ENCODE data around the gene AFG1L.
A peak's percentile ranks its signal among the peaks of the same experiment; 100 is the strongest.
"Not testable (repeated sequence)": the region's sequence is repeated elsewhere in the genome, so short reads cannot be mapped to it uniquely, and the experiment has no call there.

Gene AFG1L

DNA sequence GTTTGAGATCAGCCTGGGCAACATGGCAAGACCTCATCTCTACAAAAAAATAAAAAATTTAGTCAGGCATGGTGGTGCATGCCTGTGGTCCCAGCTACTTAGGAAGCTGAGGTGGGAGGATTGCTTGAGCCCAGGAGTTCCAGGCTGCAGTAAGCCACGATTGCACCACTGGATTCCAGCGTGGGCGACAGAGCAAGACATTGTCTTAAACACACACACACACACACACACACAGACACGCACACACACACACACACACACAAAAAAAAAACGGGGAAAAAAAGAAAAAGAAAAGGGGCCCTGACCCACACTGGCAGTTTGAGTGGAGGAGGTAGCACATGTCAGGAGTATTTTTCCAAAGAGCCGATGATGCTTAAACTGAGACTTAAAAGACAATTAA, 122.2 kb downstream of the AFG1L start:
- DNase-seq, result peak; percentile 14

DNA sequence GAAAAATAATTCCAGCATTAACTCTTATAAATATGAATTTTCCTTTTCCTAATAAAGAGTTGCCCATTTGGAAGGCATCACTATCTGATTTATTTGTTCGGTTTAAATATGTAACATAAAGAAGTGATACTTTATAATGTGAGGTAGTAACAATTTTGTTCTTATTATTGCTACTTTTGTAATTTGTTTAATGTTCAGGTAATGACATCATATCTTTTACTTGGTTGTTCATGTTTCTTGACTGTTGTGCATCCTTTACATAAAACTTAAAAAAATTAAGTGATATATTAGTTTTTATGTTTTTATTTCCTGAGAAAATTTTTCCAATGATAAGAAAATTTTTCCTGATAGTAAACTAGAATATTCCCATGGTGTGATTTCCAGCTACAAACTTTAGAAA, 124.6 kb downstream of the AFG1L start:
- DNase-seq, result no peak

DNA sequence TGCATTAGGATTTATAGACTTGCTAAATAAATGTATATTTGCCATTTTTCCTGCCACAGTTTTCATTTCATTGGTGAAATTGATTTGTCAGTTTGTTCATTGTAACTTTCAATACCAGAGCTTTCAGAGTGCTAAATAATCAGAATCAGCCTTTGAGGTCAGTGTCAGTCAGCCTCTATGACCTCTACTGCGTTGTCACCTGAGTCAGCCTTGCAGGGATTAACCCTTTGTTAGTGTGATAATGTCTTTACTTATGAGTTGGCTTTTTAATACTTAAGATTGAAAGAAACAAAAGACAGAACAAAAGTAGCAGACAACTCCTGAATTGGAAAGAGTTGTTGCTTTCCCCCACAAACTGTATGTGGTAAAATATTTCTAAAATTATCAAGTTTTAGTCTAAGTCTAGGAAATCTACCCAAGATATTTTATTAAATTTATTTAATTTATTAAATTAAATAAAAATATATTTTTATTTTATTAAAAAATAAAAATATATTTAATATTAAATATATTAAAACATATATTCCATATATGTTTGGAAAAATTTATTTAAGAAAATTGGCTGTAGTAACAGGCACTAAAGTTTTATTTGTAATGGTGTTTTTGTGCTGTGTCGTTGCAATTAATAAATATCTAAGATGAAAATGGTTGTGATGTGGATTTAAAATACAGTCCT, 125.2 kb downstream of the AFG1L start:
- DNase-seq, result no peak

DNA sequence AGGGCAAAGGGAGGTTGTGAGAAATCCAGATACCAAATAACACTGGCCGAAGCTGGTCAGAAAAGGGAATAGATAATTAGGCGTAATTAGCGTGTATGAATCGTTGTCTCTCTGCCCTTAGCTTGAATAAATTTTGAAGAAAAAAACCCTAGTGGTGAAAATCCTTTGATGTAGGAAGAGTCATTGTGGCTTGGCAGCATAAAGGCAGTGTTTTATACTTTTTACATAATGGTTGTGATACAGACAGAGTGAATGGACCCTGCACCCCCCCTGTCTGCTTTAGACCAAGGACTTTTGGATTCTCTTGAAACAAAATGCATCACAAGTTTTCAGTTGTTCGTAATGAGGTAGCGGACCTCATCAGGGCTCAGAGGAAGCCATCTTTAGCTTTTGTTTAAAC, 126.5 kb downstream of the AFG1L start:
- DNase-seq, result no peak

DNA sequence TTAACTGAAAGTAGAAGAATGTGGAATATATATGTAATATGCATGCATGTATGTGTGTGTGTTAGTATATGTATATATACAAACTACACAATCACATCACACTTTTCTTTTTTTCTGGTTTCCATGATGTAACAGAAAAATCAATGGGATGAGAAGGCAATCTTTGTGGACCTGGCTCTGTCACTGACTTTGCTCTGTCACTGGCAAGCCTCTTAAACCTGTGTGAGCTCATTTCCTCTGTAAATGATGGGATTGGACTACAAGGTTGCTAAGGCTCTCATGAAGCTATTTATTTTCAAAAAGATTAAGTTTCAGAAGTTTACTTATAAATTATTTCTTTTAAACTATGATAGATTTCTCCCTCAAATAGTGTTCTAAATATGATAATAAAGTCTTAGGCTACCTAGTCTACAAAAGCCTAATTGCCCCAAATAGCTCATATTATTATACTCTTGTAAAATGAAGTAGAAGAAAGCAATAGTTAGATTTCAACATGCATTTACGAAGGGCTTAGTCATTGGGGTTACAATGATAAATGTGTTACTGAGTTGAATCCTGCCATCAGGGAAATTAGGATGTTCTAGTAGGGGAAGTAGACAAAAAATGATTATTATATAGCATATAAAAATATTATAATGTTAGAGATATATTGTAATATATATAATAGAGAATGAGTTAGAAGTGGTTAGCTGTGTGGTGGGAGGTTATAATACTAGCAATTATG, 129.3 kb downstream of the AFG1L start:
- no peak for DNase-seq

DNA sequence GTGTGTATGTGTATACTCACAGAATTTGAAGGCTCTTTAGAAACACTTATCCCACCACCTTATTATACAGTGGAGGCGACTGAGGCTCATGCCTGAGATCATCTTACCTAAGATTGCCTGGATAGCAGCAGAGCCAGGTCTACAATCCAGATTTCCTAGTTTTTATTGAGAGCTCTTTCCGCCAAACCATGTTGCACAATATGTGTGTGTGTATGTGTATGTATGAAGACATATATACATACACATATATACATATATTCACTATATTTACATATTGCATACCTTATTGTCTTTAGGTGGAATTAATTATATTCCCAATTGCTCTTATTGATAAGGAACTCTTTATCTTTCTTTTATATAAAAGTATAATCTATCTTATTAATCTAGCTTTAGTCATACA, 130.6 kb downstream of the AFG1L start:
- no peak for DNase-seq

DNA sequence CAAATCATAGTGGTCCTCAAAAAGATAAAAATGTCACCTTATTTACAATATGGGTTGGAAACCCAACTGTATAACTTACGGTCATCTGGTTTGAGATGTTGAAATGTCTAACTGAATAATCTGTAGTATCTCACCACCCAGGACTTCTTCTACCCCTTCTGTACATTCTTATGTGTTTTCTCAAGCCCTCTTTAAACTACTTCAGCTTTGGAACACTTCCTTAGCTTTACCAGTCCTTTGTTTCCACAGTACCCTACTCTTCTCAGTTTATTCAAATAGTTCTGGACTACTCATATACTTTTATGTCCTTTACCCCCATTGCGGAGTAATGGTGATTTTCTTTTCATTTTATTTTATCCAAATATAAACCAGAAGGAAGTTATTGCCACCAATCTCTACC, 137.3 kb downstream of the AFG1L start:
- DNase-seq, result no peak

DNA sequence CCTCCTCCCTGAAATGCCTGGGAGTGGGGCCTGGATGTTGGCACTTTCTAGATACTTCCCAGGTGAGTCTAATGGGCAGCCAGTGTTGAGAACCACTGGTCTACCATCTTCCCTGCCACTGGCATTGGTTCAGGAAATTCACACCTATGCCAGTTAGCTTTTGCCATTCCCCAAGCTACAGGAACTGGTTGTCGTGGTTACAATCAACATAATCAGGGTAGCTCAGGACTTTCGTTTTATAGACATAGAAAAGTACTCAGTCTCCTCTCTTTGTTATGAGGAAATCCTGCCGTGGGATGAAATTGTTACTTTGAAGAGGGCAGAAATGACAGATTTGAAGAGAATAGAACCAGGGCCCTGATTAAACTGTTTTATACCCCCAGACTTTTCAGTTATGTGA, 137.9 kb downstream of the AFG1L start:
- no peak for DNase-seq

DNA sequence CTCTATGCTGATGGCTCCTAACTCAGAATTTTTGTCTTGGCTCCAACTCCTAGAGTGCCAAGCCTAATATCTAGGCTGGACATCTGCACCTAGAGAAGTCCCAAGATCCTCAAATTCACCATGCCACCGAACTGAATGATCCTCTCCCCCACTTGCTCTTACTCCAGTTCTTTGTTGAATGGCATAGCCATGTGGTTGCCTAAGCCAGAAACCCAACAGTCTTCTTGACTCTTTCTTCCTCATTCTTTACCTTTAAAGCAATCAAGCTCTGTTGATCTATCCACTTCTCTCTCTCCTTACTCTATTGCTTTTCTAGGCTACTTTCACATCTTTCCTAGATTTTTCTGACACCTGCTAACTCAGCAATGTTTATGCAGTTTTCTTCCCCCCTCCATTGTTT, 139.4 kb downstream of the AFG1L start:
- no peak for DNase-seq

DNA sequence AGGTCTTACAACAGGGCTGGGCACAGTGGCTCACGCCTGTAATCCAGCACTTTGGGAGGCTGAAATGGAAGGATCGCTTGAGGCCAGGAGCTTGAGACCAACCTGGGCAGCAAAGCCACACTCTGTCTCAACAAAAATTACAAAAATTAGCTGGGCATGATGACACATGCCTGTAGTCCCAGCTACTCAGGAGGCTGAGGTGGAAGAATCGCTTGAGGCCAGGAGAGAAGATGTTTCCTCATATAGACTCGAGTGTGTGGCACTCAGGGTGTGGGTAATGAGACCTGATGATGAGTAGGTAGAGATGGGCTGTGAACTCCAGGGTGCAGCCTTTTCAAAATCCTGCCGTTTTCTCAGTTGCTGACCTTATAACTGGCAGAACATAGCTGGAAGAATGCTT, 140.5 kb downstream of the AFG1L start:
- no peak for DNase-seq

DNA sequence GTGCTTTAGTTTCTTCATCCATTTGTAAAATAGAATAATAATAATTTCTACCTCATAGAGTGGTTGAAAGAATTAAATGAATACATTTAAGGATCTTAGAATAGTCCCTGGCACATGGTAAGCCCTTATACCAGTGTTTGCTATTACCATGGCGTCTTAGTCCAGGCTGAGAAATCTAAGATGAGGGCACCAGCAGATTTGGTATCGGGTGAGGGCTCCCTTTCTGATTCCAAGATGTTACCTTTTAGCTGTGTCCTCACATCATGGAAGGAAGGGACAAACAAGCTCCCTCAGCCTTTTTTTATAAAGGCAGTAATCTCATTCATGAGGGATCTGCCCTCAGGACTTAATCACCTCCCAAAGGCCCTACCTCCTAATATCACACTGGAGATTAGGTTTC, 141.9 kb downstream of the AFG1L start:
- DNase-seq, result no peak

DNA sequence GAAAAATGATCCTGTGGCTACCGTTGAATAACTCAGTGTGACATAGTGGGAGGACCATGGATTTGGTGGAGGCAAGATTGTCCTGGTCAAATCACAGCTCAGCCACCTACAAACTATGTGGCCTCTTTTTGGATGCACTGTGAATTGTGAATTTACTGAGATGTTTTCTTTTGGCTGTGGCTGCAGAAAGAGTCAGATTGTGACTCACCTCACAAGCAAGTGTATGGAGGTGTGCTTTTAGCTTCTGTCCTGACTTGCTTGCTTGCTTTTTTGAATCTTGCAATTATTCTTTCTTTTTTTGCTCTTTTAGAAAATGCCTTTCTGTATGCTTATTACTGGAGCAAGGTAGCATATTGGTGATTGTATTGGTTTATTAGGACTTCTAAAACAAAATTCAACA, 143.0 kb downstream of the AFG1L start:
- no peak for DNase-seq

DNA sequence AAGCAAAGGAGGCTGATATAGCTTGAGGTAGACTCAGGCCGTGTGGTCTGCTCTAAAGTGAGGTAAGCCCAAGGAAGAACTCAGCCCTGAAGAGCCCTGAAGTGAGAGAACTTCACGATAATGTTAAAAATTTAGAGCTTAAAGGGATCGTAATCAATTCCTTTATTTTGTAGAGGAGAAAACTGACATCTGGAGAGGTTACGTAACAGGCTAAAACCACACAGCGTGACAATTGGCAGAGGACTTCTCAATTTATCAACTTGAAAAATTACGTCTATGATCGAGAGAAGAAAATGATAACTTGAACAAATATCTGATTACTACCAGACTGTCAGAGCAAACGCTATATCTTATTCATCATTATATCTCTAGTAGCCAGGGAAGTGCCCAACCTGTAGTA, 144.1 kb downstream of the AFG1L start:
- DNase-seq, result no peak

DNA sequence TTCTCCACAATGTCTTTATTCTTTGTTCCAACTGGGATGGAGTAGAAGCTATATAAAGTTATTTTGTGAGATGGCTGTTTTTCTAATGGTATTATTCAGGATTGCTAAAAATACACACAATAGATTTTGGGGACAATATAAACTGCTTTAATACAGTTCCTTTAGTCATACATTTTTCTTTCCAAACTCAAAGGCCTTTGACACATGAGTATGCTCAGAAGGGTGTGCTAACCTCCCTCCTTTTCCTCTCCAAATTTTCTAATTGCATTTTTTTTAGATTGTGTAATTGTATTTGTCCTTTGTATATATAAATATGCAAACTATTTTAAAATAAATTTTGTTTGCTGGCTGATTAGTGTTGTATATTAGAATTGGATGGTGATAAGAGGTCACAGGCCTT, 146.3 kb downstream of the AFG1L start:
- no peak for DNase-seq

DNA sequence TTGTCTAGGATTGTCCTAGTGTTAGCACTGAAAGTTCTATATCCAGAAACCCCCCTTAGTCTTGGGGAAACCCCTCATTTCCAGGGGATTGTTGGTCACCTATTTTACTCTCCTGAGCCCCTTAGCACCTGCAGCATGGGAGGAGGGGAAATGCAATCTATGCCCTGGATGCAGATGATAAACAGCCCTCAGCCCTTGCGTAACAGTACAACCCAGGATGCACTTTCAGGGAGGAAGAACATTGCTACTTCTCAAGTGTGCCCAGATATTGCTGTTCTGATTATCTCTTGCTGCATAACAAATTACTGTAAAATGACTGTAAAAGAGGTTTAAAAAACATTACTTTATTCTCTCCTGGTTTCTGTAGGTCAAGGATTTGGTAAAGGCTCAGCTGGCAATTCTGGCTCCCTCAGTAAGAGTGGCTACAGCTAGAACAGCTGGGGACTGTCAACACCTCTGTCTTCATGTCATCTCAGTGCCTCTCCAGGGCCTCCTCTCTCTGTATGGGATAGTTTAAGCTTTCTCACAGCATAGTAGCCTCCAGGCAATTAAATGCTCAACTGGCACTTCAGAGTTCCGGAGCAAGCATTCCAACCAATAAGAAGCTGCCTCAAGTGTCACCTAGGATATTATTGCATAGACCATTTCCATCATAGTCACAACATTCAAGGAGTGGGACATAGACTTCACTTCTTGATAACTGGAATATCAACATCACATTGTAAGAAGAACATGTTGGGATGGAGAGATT, 148.1 kb downstream of the AFG1L start:
- no peak for DNase-seq

DNA sequence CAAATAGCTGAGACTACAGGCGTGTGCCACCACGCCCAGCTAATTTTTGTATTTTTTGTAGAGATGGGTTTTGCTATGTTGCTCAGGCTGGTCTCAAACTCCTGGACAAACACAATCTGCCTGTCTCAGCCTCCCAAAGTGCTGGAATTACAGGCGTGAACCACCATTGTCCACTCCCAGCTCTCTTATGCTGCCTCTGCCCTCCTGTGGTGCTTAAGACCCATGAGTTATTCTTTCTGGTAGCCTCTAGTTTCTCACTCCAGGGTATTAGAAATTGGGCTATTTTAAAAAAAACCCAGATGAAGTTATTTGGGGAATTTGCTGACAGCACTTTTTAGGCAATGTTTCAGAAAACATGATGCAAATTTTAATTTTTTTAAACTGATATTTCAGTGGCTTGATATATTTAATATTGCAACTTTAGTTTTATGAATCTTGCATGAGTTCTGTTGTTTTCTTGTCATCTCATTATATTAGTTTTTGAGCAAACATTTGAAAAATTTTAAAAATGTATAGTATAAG, 151.8 kb downstream of the AFG1L start:
- peak; percentile 44 for DNase-seq

DNA sequence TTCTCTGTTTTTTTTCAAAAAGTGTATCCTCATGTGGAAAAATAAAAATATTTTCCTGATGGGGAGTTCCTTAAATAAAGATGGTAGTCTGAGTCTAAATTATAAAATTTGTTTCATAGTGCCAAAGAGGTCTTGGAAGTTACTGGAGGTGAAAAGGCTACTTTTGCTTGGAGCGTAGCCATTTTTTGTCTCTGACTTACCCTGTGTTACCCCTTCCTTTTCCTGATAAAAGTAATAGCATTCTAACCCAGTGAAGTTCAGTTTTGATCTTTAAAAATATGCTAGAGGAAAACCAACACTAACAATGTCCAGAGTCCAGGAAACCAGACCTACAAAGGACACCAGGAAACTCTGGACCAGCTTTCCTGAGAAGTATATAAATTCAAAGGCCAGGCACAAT, 153.6 kb downstream of the AFG1L start:
- no peak for DNase-seq

DNA sequence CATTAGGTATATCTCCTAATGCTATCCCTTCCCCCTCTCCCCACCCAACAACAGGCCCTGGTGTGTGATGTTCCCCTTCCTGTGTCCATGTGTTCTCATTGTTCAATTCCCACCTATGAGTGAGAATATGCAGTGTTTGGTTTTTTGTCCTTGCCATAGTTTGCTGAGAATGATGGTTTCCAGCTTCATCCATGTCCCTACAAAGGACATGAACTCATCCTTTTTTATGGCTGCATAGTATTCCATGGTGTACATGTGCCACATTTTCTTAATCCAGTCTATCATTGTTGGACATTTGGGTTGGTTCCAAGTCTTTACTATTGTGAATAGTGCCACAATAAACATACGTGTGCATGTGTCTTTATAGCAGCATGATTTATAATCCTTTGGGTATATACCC, 154.9 kb downstream of the AFG1L start:
- DNase-seq, result not testable (repeated sequence)

DNA sequence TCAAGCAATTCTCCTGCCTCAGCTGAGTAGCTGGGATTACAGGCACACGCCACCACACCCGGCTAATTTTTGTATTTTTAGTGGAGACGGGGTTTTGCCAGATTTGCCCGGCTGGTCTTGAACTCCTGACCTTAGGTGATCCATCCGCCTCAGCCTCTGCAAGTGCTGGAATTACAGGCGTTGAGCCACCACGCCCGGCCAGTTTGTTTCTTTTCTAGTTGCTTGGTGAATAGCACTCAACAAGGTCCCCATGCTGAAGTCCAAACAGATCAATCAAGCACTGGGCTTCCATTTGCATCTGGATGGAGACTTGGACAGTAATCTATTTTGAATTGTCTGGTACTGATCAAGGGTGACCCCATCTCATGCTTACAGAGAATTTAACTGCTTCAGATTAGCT, 157.0 kb downstream of the AFG1L start:
- no peak for DNase-seq

DNA sequence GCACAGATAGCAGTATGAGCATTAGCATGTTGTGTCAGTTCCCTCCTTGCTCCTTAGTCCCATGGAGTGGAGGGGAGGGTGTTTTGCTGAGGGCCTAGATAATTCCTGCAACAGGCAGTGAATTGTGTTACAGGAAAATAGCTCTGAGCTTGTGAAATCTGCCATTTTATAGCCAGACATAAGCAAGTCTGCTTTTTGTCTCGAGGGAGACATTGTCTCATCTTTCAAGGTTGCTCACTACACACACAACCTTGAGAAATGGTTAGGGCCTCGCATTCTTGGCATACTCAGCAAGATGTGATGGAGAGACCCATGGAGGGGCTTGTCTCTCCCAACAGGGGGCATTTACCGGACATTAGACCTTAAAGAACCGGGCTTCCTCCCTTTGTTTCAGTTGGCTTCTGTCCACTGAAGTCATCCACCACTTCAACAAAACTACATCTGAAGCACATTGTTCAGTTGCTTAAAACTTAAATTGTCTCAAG, 157.9 kb downstream of the AFG1L start:
- DNase-seq, result peak; percentile 82

DNA sequence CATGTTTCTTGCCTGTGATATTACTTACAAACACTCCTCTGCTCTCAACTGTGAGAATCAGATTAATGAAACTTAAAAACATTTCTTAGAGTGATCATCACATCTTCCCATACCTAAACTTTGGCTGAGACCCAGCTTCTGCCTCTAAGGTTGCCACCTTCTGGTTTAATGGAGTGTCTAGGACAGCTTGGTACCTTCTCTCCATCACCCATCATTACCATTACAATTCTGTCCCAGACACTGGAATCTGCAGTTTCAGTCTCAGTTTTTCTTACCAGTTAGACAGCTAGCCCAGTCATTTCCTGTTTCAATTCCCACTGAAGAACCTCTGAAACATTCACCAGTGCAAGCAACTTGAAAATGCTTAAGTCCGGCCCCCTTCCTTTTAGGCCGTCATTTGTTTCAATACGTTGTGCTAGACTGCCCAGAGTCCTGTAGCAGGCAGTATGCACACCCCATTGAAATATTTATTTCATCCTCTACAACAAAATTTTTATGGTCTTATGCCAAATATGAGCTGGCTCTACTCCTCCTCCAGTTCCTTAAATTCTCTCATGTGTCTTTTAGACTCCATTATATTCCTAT, 158.8 kb downstream of the AFG1L start:
- DNase-seq, result peak; percentile 76

DNA sequence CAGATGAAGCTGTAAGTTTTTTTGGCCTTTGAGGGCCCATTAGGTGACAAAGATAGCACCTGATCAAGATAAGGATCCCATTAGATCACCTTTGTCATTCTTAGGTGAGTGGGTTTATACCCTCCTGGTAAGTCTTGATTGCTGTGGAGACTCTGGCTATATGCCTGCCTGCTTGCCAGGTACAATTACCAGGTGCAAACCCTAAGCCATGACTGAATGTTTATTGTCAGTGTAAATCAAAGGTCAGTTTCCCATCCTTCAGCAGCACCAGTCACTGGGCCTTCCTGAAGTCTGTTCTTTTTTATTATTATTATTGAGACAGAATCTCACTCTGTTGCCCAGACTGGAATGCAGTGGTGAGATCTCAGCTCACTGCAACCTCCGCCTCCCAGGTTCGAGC, 159.5 kb downstream of the AFG1L start:
- no peak for DNase-seq

DNA sequence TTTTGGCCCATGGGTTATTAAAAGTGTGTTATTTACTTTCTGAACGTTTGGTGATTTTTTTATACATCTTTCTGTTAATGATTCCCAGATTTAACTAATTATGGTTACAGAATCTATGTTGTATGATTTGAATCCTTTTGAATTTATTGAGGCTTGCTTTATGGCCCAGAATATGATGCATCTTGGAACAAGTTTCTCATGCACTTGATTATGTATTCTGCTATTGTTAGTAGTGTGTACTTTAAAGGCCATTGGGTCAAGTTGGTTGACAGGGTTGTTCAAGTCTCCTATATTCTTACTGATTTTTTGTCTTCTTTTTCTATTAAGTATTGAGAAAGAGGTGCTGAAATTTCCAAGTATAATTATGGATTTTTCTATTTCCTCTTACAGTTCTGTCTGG, 160.8 kb downstream of the AFG1L start:
- DNase-seq, result no peak

Measured in fibroblast of skin of scalp (primary cell).